ENCODE measurements around the gene RPA1.

GRCh38 chr17:1803280-1803679 lies 26.5 kb upstream of the RPA1 start:
- TF ChIP-seq CTCF (conservative IDR thresholded peaks at IDR 0.05) (no peak), ZFX (IDR thresholded peaks at IDR 0.05) (no peak)

Data from C4-2B (cell line).